Stimulated activated CD8-positive, alpha-beta memory T cell treated with anti-CD3 and anti-CD28 coated beads, Interleukin-15, amount 100 ng/mL, for 48 hours (primary cell): Measurements from ENCODE around the gene AFAP1L2.

ENCODE experiments used
- DNase-seq, 2 donors: peaks; one replicate each; pipeline ENCODE4 v3.0.0-alpha.2; 2020; ENCODE audit warnings: low read depth in 2 of 2

Gene AFAP1L2

GRCh38 chr10:114404171-114405010, at the start of gene AFAP1L2:
Gene AFAP1L2 (minus strand): TSS chr10:114404502. CDS start chr10:114404455, 47 bp downstream.
- DNase-seq: no peak

DNA sequence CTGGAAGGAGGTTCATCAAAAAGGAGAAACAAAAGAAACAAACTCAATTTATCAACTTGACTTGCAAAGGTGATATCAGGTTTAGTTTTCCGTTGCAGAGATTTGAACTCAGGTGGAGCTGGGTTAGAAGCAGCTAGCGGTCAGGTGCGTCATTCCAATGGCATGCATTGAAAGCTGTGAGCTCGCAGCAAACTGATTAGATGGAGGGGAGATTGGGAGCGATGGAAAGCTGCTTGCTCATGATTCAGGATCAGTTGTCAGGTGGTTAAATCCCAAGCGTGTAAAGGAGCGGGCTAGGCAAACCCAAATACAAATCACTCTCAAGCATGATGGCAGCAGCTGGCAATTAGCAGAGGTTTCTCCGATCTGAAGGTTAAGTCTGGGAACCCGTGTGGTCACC, 49.3 kb upstream of the AFAP1L2 start:
- no peak for DNase-seq

DNA sequence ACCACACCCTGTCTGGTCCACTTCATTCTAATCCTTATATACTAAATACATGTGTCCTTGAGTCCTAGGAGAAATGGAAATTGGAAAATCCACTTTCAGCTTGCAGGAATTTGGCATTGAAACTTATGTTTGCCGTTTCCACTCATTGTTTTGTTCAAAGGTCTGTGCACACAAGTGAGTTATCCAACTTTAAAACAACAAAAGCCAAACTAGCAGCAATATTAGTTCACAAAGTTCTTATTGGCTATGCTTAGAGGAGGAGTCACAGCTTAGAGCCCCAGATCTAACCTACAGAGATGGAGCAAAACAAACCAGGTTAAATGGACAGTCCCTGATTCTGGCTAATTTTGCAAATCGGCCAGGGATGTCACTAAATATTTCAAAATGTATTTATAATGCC, 44.6 kb upstream of the AFAP1L2 start:
- no peak for DNase-seq

DNA sequence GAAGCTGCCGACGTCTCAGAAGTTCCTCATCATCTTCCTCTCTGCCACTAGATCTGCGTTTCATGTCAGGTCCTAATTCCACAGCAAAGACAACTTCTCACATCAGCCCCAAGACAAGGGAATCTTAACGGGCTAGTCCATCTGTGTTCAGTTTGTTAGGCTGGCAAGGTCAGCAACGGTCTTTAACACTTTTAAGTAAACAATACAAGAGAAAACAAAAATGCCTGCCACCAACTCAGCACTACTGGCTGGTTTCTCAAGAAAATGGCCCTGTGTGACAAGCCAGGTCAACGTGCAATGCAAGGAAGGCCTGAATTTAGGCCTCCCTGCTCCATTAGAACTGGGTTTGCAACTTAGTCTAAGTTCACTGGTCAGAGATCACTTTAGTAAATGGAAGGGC, 41.0 kb upstream of the AFAP1L2 start:
- no peak for DNase-seq

- DNase-seq: no peak
Observed at GRCh38 chr10:114444819-114445218, 40.5 kb upstream of the AFAP1L2 start.

- DNase-seq: no peak
Observed at GRCh38 chr10:114442091-114442630, 37.9 kb upstream of the AFAP1L2 start.

- no peak for DNase-seq
Observed at GRCh38 chr10:114441107-114441506, 36.8 kb upstream of the AFAP1L2 start.

DNA sequence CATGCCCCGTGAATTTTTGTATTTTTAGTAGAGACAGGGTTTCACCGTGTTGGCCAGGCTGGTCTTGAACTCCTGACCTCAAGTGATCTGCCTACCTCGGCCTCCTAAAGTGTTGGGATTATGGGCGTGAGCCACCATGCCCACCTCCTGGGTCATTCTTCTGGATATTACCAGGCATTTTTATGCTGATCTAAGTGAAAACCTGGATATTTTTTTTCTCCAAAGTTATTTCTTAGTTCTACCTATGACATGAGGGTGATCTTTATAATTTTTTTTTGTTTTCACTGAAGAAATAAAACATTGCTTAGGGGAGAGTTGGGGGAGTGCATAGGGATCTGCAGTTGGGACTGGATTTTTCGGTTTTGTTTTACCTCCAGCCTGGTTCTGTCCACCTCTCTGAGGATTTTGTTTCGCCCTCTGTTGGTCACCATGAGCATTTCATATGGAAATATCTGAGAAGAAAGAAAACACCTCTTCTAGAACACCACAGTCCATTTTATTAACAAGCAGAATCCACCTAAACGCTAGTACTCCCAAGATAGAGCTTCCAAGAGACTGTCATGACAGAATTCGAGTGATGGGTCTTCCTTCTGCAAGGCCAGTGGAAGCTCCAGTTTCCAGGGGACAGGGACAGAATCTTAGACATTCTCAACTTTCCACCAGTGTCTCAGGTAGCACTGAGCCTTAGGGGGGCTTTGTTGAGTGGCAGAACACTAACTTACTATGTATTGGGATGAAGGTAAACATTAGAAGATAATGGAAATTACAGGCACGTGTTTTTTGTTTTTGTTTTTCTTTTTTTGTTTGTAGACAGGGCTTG, 33.4 kb upstream of the AFAP1L2 start:
- no peak for DNase-seq

DNA sequence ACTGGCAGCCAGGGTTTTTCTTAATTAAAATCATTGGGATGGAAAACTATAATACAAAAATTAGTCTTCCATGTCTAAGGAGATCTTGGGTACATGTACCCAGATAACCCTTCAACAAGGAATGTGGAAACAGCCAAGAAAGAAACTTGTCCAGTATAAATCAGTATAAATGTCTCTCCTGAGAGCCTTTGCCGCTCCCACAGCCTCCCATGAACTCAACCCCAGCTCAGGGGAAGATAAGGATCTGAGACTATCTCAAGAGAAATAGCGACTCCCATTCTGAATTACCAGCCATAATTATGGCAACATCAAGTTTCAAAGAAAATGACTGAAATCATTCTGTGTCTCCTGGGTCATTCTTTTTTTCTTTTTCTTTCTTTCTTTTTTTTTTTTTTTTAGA, 32.6 kb upstream of the AFAP1L2 start:
- DNase-seq: no peak

GRCh38 chr10:114432566-114433093, 28.3 kb upstream of the AFAP1L2 start:
- DNase-seq: no peak

DNA sequence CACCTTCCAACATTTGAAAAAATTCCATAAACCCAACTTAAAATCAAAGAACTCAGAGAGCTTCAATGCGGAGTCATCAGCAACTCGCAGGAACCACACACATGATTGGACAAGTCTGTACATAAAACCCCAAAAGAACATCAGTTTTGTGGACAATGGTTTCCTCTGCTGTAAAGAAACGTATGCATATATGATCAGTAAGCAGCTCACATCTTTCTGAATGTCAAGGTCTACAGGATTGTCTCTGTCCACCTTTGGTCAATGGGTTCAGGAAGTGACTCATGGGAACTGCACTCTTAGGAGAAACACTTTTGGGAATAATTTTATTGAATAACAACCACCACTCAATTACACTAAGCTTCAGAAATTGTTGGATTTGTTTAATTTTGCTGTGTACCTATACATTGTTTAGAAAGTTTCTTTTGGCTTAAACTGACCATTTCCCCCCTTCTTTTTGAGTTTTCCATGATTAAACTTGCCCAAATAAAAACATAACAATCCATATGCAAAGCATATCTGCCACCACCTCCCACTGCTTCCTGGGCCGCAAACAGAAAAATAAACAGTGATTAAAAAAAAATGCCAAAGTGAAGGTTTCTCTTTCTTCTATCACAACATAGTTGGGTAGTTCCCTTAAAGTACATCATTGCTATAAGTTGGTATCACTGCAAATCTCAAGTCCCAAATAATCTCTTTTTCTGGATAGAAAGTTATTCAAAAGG, 27.3 kb upstream of the AFAP1L2 start:
- DNase-seq: no peak

DNA sequence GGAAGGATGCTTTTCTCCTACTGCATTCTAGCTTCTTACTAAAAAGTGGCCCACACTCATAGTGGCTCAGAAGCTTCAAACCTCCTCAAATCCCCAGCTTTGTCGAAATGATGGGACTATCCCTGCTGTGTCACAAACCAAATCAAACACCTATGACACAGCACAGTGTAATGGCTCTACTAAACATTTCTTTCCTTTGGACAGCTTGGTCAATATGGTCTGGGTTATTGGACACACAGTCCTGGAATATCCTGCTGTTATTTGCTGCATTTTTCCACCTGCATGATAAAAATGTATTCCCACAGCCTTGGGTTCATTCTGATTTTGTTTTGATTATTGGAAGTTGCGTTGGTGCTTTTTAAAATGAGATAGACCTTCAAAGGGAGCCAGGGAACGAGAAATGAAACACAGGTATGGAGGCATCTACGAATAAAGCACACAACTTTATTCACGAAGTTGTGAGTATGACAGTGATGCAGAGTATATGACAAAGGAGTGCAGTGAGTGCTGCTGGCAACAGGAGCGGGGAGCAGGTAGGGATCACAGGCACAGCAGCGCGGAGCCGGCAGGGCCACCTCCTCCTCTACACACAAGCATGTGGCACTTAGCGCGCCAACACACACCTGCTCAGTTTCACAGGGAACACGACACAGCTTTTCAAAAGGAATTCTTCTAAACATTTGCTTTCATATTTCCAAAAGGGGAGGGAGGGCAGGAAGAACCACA, 26.5 kb upstream of the AFAP1L2 start:
- DNase-seq: no peak

GRCh38 chr10:114429581-114430335, 25.5 kb upstream of the AFAP1L2 start:
- no peak for DNase-seq

DNA sequence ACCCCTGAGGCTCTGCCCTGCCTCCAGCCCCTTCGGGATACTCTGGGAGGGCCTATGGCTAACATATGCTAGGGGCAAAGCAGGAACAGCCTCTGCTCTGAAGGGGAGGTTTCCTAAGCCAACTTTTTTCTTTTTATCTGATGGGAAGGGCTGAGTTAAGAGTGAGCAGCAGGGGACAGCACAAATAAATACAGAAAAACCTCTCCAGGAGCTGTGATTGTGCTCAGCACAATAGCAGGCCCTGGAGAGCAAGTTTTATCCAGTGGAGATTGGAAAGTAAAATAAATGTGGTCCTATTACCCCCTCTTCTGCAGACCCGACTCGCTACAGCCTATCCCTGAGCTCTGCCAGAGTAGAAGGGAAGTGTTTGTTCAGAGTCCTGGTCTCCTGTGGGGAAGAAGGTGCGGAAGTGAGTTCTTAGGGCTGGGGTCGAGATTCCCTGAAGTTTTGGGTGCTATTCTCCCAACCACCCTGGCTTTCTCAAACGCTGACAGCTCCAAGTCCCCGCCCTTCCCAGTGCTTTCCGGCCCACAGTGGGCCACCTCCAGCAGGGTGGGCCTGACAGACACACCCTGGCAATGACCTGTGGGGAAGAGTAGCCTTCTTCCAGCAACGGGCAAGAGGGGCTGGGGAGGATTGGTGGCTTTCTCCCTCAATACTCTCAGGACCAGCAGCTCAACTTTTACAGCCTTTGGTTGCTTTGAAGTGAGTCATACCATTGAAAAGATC, 23.0 kb upstream of the AFAP1L2 start:
- no peak for DNase-seq

GRCh38 chr10:114426476-114426875, 22.2 kb upstream of the AFAP1L2 start:
- no peak for DNase-seq

DNA sequence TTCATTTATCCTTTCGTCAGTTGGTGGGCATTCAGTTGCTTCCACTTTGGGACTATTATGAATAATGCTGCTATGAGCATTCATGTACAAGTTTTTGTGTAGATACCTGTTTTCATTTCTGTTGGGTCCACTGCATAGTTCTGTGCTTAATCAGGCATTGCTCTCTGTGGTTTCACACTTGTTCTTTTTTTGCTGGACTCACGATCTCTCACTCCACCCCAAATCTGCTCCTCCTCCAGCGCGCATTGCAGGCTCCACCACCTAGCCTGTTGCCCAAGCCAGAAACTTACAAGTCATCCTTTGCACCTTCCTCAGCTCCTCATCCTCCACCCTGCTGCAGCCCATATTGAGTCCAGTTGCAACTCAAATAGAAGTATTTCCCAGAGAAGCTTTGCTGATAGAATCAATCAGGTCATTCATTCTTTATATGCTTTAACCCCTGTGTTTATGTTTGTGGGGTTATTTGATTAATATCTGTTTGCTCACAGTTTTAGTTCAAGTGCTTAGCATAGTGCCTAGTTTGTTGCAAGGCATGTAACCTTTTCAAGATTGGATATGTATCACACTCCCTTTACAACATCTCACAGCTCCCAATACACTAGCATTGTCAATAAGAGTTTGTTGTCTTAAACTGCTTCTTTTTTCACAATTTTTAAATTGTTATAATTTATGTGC, 16.6 kb upstream of the AFAP1L2 start:
- DNase-seq: no peak

GRCh38 chr10:114418109-114418508, 13.8 kb upstream of the AFAP1L2 start:
- DNase-seq: no peak

DNA sequence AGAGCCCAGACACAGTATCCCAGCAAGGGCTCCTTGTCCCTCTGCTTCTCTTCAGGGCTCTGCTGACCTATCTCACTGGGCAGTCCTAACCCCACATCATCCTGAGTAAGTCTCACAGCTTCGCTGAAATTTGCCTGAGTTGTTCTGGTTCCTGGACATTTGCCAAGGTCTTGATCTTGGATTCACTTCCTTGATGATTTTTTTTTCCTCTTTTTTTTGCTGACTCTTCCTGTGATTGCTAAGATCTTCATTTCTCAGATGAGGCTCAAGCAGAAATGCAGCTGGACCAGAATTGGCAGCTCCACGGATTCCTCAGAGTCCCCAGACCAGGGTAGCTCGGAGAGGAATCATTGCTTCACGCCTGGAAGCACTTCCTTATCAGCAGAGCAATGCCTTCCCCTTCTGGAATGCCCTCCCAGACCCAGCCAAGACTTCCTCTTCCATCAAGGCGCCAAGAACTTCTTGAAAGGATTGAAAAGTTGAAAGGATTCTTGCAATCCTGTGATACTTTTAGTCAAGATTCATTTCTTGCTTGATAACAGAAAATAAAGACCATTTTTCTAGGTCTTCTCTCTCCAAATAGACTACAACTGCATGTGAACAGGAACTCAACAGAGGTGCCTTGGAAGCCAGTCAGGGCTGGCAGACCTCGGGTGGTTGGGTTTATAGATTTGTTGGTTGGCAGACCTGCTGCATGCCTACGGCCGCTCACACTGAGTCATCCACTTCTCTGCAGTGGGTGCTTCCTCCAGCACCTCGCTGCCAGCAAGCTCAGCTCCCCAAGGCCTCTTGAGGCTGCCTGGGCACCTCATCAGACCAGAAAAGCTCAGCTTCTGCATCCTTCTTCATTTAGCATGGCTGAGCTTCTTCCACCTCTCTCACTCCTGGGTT, 8.8 kb upstream of the AFAP1L2 start:
- no peak for DNase-seq
